Smooth muscle cell (in vitro differentiated cells): ENCODE data around the gene DDX19B. TPM values are rescaled to one million over a fixed set of nuclear protein-coding genes. Genes with fewer than 3 reads are reported as not detected.

Experiments used
- DNase-seq: peaks from one replicate; lab custom pipeline; 2025; ENCODE audit not compliant: unreplicated experiment; lab: John Stamatoyannopoulos, UW
- H2AFZ ChIP-seq: fragments of 200-600 bp; sonication (generic); 2 replicates; pipeline ENCODE4 v1.6.0; 2016; ENCODE audit warnings: antibody characterized with exemption, low read depth, mild to moderate bottlenecking
- H3F3A ChIP-seq: fragments of 200-600 bp; sonication (generic); 2 replicates; pipeline ENCODE4 v1.6.0; 2017; ENCODE audit warnings: antibody characterized with exemption, low read depth
- H3K27ac ChIP-seq: fragments of 200-600 bp; sonication (generic); 2 replicates; pipeline ENCODE4 v1.5.1; 2016; ENCODE audit warnings: low read depth, mild to moderate bottlenecking
- H3K27me3 ChIP-seq: fragments of 200-600 bp; sonication (generic); 2 replicates; pipeline ENCODE4 v1.6.1; 2016; ENCODE audit warnings: low read depth, mild to moderate bottlenecking
- H3K36me3 ChIP-seq: fragments of 200-600 bp; sonication (generic); 2 replicates; pipeline ENCODE4 v1.5.1; 2016; ENCODE audit warnings: low read depth
- H3K4me1 ChIP-seq: fragments of 200-600 bp; sonication (generic); 2 replicates; pipeline ENCODE4 v1.5.1; 2016; ENCODE audit warnings: low read depth
- H3K4me2 ChIP-seq: fragments of 200-600 bp; sonication (generic); 2 replicates; pipeline ENCODE4 v1.6.0; 2016; ENCODE audit warnings: mild to moderate bottlenecking
- H3K4me3 ChIP-seq: fragments of 200-600 bp; sonication (generic); 2 replicates; pipeline ENCODE4 v1.5.1; 2016; ENCODE audit warnings: mild to moderate bottlenecking
- H3K79me2 ChIP-seq: fragments of 200-600 bp; sonication (generic); 2 replicates; pipeline ENCODE4 v1.6.0; 2016; ENCODE audit warnings: low read depth, mild to moderate bottlenecking
- H3K9ac ChIP-seq: fragments of 200-600 bp; sonication (generic); 2 replicates; pipeline ENCODE4 v1.6.0; 2016; ENCODE audit warnings: low read depth
- H3K9me3 ChIP-seq: fragments of 200-600 bp; sonication (generic); replicated peaks from 2 replicates; pipeline ENCODE4 v1.5.1; 2016; ENCODE audit warnings: low read depth
- H4K20me1 ChIP-seq: fragments of 200-600 bp; sonication (generic); 2 replicates; pipeline ENCODE4 v1.6.0; 2016; ENCODE audit warnings: low read depth
- CTCF ChIP-seq: fragments of 200-600 bp; sonication (generic); IDR thresholded peaks from 2 replicates; pipeline ENCODE4 v1.5.1; 2017; ENCODE audit warnings: borderline replicate concordance, mild to moderate bottlenecking, antibody characterized with exemption; ENCODE audit not compliant: insufficient read depth, poor library complexity, severe bottlenecking
- WGBS: methylation state at CpG from one replicate; pipeline ENCODE4 v1.1.7; 2016; ENCODE audit warnings: low lambda C conversion rate; 5-methylcytosine and 5-hydroxymethylcytosine counted together
- polyA plus RNA-seq: library from polyadenylated mRNA; unstranded; fragments of >200 nt; fragmentation: Nextera tagmentation; extraction: Ambion mirVana; gene quantifications from 2 replicates; pipeline ENCODE4 v1.2.1, GENCODE V29; 2016
- total RNA-seq: library from RNA; depleted of rRNA; stranded (reverse); fragments of >200 nt; gene quantifications from 2 replicates; pipeline ENCODE4 v1.2.3, GENCODE V29; 2014

DDX19B gene
- total and polyA plus RNA-seq, 2 experiments from 2014 or later: 31.8 to 49.6 TPM

- peaks cover 57% of the 10 kb centered on the region for H4K20me1 ChIP-seq
- TF ChIP-seq CTCF: peak; percentile 61
Observed at GRCh38 chr16:70251629-70252354, 47.2 kb upstream of the DDX19B start, which contains the start of gene EXOSC6. Gene EXOSC6 (minus strand): TSS chr16:70251940. CDS start chr16:70251900, 40 bp downstream.

GRCh38 chr16:70252355-70252988 lies 46.5 kb upstream of the DDX19B start:
- Histone ChIP-seq H4K20me1 (peaks cover 59% of the 10 kb centered on the region), H3K27ac (no peak overlapping the region), H3K36me3 (no peaks in the 10 kb centered on the region), H3K9me3 (no peaks in the 10 kb centered on the region), H3K27me3 (no peaks in the 10 kb centered on the region), H3K9ac (no peak overlapping the region), H3K4me1 (peaks cover 10% of the 10 kb centered on the region), H3K4me2 (no peak overlapping the region), H3F3A (peaks cover 39% of the 10 kb centered on the region), H3K79me2 (peaks cover 21% of the 10 kb centered on the region), H3K4me3 (no peak overlapping the region), H2AFZ (no peak overlapping the region)
- DNase-seq: no peak
- 85% methylated on average over 21 of the region's 21 CpGs for WGBS
- TF ChIP-seq CTCF: peak; percentile 47

More at GRCh38 chr16:70251629-70252354, 47.2 kb upstream of the DDX19B start, which contains the start of gene EXOSC6:
- Histone ChIP-seq H3K4me3 (peak within 1 kb of the TSS; percentile 95), H3F3A (peaks cover 37% of the 10 kb centered on the region), H3K9ac (peak within 1 kb of the TSS; percentile 75), H3K4me1 (peaks cover 10% of the 10 kb centered on the region), H2AFZ (no peak within 1 kb of the TSS), H3K79me2 (peaks cover 25% of the 10 kb centered on the region), H3K4me2 (peak within 1 kb of the TSS; percentile 98), H3K36me3 (no peaks in the 10 kb centered on the region), H3K27me3 (no peaks in the 10 kb centered on the region), H3K27ac (peak within 1 kb of the TSS; percentile 83), H3K9me3 (no peaks in the 10 kb centered on the region)
- DNase-seq: peak; percentile 73
- WGBS: 3% methylated on average over 64 of the region's 65 CpGs

GRCh38 chr16:70253291-70254106 lies 45.5 kb upstream of the DDX19B start:
- Histone ChIP-seq H3K4me3 (no peak overlapping the region), H2AFZ (no peak overlapping the region), H3K4me1 (peaks cover 10% of the 10 kb centered on the region), H3K27ac (no peak overlapping the region), H3K27me3 (no peaks in the 10 kb centered on the region), H3F3A (peaks cover 43% of the 10 kb centered on the region), H3K79me2 (peaks cover 20% of the 10 kb centered on the region), H3K9me3 (no peaks in the 10 kb centered on the region), H3K36me3 (no peaks in the 10 kb centered on the region), H3K9ac (no peak overlapping the region), H3K4me2 (no peak overlapping the region), H4K20me1 (peaks cover 49% of the 10 kb centered on the region)
- TF ChIP-seq CTCF: peak; percentile 47
- no peak for DNase-seq
- WGBS: 94% methylated on average over 16 of the region's 16 CpGs
